Heart left ventricle (tissue), 13 donors: Measurements from ENCODE around the gene FAAH2.

ENCODE experiments used
- POLR2A ChIP-seq, 2 donors: fragments of 450-650 bp; IDR thresholded peaks; one replicate each; pipeline ENCODE4 v1.6.1; 2017; ENCODE audit warnings: antibody characterized with exemption in 2 of 2, mild to moderate bottlenecking in 2 of 2, moderate library complexity in 2 of 2
- TF ChIP-seq, protein P1 (sequence below), 12 donors: fragments of 200-600 bp; sonication (generic) in 4 of 12; IDR thresholded peaks; one replicate each; pipeline versions ENCODE4 v1.5.0 to v1.8.0; 2018 to 2022; ENCODE audit warnings: antibody characterized with exemption in 12 of 12, mild to moderate bottlenecking in 5 of 12
- donor health status: ischemic (EF 13 %, LVEDD 7.1; RV severe dilation, severe dysfunction).
- donor health status: DM: no; HTN: yes; CAD: no.
- donor health status: DM: no; HTN: no; CAD: no.
- donor health status: ischemic (EF 25% LVEDD 6.9; RV normal size, moderate dysfunction).
- donor health status: ischemic (EF 25% LVEDD 5.7; RV mildly dilated, moderate dysfunction).
- donor health status: ischemic (EF 35%, LVEDD 5.7; RV mildly dilated, moderate dysfunction).
- donor health status: nonischemic (EF 11% LVEDD 7.7; RV severe dilation, severe dysfunction).
- donor health status: DM: yes; HTN: yes; CAD: no.
- donor health status: PGD.
- donor health status: ischemic (EF 29% LVEDD 5.4; RV normal size, mild dysfunction).
- donor health status: nonischemic (EF 23%, LVEDD 6.1; RV moderate dilation, normal function).

DNA sequence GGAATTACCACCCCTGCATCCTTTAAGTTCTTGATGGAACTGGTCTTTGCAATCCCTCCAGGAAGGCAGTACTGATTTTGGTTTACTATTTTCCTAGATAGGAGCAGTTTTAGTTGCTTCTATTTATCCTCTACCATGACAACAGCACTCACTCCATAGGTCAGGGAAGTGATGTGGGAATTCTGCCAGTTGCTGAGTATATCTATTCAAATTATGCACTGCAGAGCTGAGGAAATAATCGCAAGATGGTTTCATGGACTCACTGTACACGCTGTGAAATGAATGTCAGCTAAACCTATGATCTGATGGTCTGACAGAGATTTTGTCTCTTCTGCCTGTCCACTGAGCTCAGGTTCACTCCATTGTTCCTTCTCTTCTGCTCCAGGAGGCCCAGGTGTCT lies 135.8 kb downstream of the FAAH2 start:
- no peak for TF ChIP-seq POLR2A (IDR thresholded peaks at IDR 0.05)
- TF ChIP-seq, protein P1, sequence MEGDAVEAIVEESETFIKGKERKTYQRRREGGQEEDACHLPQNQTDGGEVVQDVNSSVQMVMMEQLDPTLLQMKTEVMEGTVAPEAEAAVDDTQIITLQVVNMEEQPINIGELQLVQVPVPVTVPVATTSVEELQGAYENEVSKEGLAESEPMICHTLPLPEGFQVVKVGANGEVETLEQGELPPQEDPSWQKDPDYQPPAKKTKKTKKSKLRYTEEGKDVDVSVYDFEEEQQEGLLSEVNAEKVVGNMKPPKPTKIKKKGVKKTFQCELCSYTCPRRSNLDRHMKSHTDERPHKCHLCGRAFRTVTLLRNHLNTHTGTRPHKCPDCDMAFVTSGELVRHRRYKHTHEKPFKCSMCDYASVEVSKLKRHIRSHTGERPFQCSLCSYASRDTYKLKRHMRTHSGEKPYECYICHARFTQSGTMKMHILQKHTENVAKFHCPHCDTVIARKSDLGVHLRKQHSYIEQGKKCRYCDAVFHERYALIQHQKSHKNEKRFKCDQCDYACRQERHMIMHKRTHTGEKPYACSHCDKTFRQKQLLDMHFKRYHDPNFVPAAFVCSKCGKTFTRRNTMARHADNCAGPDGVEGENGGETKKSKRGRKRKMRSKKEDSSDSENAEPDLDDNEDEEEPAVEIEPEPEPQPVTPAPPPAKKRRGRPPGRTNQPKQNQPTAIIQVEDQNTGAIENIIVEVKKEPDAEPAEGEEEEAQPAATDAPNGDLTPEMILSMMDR (IDR thresholded peaks at IDR 0.05) = no peak
